IPS DF 6.9 (cell line): Measurements from ENCODE around the gene PSME1.

ENCODE experiments used
- DNase-seq: peaks from one replicate; pipeline ENCODE4 v3.0.0-alpha.2; 2013; ENCODE audit warnings: low read depth, low spot score
- H3K27ac ChIP-seq: one replicate; pipeline ENCODE4 v1.5.1; 2013; ENCODE audit warnings: low read length, control low read depth
- H3K27me3 ChIP-seq: 2 replicates; pipeline ENCODE4 v1.6.1; 2013; ENCODE audit warnings: mild to moderate bottlenecking, low read length; ENCODE audit not compliant: control insufficient read depth, insufficient read depth
- H3K36me3 ChIP-seq: 2 replicates; pipeline ENCODE4 v1.6.1; 2013; ENCODE audit warnings: low read length; ENCODE audit not compliant: control insufficient read depth, insufficient read depth
- H3K4me1 ChIP-seq: 2 replicates; pipeline ENCODE4 v1.6.1; 2013; ENCODE audit warnings: low read length; ENCODE audit not compliant: control insufficient read depth, insufficient read depth
- H3K4me3 ChIP-seq: 2 replicates; pipeline ENCODE4 v1.5.1; 2013; ENCODE audit warnings: mild to moderate bottlenecking, low read length
- H3K9me3 ChIP-seq: 2 replicates; pipeline ENCODE4 v1.6.1; 2013; ENCODE audit warnings: low read length, inconsistent platforms; ENCODE audit not compliant: control insufficient read depth, insufficient read depth
- WGBS: extraction: QIAGEN DNeasy Blood & Tissue Kit; methylation state at CpG from one replicate; pipeline ENCODE4 v1.1.7; 2013; ENCODE audit warnings: mixed read lengths, missing lambda C conversion rate; ENCODE audit not compliant: insufficient read length, insufficient coverage; 5-methylcytosine and 5-hydroxymethylcytosine counted together

PSME1 gene

DNA sequence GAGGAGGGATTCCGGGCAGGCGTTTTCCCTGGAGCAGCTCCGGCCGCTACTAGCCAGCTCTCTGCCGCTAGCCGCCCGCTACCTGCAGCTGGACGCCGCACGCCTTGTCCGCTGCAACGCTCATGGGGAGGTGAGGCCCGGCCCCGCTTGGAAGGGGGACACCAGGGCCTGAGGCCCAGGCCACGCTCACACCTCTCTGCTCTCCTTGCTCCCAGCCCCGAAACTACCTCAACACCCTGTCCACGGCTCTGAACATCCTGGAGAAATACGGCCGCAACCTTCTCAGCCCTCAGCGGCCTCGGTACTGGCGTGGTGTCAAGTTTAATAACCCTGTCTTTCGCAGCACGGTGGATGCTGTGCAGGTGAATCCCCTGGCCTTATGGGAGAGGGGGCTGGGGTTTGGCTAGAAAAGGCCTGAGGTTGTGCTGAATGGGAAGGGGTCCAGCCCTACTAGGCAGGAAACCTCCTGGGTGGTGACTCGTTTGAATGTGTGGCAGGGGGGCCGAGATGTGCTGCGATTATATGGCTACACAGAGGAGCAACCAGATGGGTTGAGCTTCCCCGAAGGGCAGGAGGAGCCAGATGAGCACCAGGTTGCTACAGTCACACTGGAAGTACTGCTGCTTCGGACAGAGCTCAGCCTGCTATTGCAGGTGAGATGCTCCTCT lies 11.9 kb downstream of the PSME1 start:
- no peak for DNase-seq
- H3K9me3 ChIP-seq: no peaks in the 10 kb centered on the region
- no CpG with 5 or more reads among the region's 29 CpGs for WGBS
- peaks cover 26% of the 10 kb centered on the region for H3K36me3 ChIP-seq
- peaks cover 1% of the 10 kb centered on the region; the same call in 1 of the 2 replicates for H3K4me1 ChIP-seq
- peak overlapping the region; percentile 90 for H3K4me3 ChIP-seq
- H3K27me3 ChIP-seq: no peaks in the 10 kb centered on the region
- H3K27ac ChIP-seq: no peak overlapping the region

- Histone ChIP-seq H3K9me3 (no peaks in the 10 kb centered on the region), H3K36me3 (peaks cover 26% of the 10 kb centered on the region), H3K4me3 (no peak overlapping the region), H3K27ac (no peak overlapping the region), H3K27me3 (no peaks in the 10 kb centered on the region), H3K4me1 (peaks cover 1% of the 10 kb centered on the region; the same call in 1 of the 2 replicates)
- WGBS: no CpG with 5 or more reads among the region's 3 CpGs
- DNase-seq: no peak
Observed at GRCh38 chr14:24149302-24149969, 13.4 kb downstream of the PSME1 start.

DNA sequence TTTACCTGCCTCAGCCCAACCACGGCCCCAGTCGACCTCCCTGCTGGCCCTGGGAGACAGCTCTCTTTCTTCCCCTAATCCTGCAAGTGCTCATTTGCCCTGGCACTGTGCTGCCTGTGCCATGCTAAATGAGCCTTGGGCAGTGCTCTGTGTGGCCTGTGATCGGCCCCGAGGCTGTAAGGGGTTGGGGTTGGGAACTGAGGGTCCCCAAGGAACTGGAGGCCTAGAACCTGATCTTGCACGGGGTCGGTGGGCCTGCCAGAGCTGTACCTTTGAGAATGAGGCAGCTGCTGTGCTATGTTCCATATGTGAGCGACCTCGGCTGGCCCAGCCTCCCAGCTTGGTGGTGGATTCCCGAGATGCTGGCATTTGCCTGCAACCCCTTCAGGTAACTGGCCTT lies 14.1 kb downstream of the PSME1 start:
- no CpG with 5 or more reads among the region's 9 CpGs for WGBS
- H3K27ac ChIP-seq: no peak overlapping the region
- H3K36me3 ChIP-seq: peaks cover 30% of the 10 kb centered on the region
- H3K27me3 ChIP-seq: no peaks in the 10 kb centered on the region
- H3K4me1 ChIP-seq: peaks cover 1% of the 10 kb centered on the region; the same call in 1 of the 2 replicates
- no peaks in the 10 kb centered on the region for H3K9me3 ChIP-seq
- DNase-seq: no peak
- no peak overlapping the region for H3K4me3 ChIP-seq

DNA sequence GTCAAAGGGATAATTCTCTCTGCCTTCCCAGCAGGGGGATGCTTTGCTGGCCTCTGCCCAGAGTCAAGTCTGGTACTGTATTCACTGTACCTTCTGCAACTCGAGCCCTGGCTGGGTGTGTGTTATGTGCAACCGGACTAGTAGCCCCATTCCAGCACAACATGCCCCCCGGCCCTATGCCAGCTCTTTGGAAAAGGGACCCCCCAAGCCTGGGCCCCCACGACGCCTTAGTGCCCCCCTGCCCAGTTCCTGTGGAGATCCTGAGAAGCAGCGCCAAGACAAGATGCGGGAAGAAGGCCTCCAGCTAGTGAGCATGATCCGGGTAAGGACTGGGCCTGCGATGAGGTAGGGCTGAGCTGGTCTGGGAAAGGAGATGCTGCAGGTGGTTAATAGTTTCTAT lies 14.6 kb downstream of the PSME1 start:
- DNase-seq: no peak
- no peaks in the 10 kb centered on the region for H3K9me3 ChIP-seq
- peaks cover 35% of the 10 kb centered on the region for H3K36me3 ChIP-seq
- WGBS: no CpG with 5 or more reads among the region's 9 CpGs
- H3K27ac ChIP-seq: no peak overlapping the region
- no peak overlapping the region for H3K4me3 ChIP-seq
- H3K27me3 ChIP-seq: no peaks in the 10 kb centered on the region
- H3K4me1 ChIP-seq: peaks cover 1% of the 10 kb centered on the region; the same call in 1 of the 2 replicates

- H3K4me1 ChIP-seq: peaks cover 1% of the 10 kb centered on the region; the same call in 1 of the 2 replicates
- no peak for DNase-seq
- H3K9me3 ChIP-seq: no peaks in the 10 kb centered on the region
- no peak overlapping the region for H3K4me3 ChIP-seq
- H3K27me3 ChIP-seq: no peaks in the 10 kb centered on the region
- no peak overlapping the region for H3K27ac ChIP-seq
- H3K36me3 ChIP-seq: peaks cover 36% of the 10 kb centered on the region
- WGBS: no CpG with 5 or more reads among the region's 9 CpGs
Observed at GRCh38 chr14:24150993-24151392, 15.0 kb downstream of the PSME1 start.

DNA sequence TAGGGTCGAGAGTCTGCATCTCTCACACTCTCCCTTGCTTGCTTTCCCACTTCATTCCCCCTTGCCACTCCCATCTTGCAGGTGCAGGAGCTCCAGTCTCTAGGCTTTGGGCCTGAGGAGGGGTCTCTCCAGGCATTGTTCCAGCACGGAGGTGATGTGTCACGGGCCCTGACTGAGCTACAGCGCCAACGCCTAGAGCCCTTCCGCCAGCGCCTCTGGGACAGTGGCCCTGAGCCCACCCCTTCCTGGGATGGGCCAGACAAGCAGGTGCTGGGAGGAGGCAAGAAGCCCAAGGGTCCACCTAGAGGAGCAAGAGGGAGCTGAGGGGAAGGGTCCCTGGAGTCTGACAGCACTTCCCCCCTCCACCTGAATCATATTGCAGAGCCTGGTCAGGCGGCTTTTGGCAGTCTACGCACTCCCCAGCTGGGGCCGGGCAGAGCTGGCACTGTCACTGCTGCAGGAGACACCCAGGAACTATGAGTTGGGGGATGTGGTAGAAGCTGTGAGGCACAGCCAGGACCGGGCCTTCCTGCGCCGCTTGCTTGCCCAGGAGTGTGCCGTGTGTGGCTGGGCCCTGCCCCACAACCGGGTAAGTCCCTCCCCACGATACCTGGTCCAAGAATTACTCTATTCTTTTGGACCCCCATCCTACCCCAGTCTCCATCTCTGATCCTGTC lies 15.5 kb downstream of the PSME1 start:
- Histone ChIP-seq H3K9me3 (no peaks in the 10 kb centered on the region), H3K4me1 (peaks cover 1% of the 10 kb centered on the region; the same call in 1 of the 2 replicates), H3K27me3 (no peaks in the 10 kb centered on the region), H3K36me3 (peaks cover 36% of the 10 kb centered on the region), H3K27ac (no peak overlapping the region), H3K4me3 (no peak overlapping the region)
- DNase-seq: no peak
- no CpG with 5 or more reads among the region's 16 CpGs for WGBS

- Histone ChIP-seq H3K4me1 (no peaks in the 10 kb centered on the region), H3K9me3 (no peaks in the 10 kb centered on the region), H3K36me3 (peaks cover 44% of the 10 kb centered on the region), H3K27me3 (no peaks in the 10 kb centered on the region), H3K4me3 (no peak overlapping the region), H3K27ac (no peak overlapping the region)
- WGBS: no CpG with 5 or more reads among the region's 10 CpGs
- no peak for DNase-seq
Observed at GRCh38 chr14:24155100-24155499, 19.1 kb downstream of the PSME1 start.

DNA sequence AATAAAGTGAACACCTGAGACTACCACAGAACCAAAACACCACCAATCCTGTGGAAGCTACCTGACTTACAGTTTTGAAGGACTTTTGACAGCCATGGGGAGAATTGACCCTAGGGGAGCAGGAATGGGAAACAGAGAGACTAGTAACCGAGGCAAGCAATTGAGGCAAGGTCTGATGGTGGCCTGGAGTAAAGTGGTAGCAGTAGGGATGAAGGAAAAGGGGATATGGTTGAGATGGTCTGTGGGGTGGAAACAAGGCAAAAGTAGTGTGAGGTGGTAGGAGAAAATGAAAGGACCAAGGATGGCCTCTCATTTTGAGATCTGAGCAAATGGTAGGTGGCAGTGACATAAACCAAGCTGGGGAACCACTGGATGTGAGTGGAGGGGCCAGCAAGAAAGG lies 20.8 kb downstream of the PSME1 start:
- DNase-seq: no peak
- no peaks in the 10 kb centered on the region for H3K27me3 ChIP-seq
- H3K4me3 ChIP-seq: no peak overlapping the region
- H3K4me1 ChIP-seq: no peaks in the 10 kb centered on the region
- no peak overlapping the region for H3K27ac ChIP-seq
- peaks cover 29% of the 10 kb centered on the region for H3K36me3 ChIP-seq
- no CpG with 5 or more reads among the region's 1 CpG for WGBS
- H3K9me3 ChIP-seq: no peaks in the 10 kb centered on the region

- peaks cover 29% of the 10 kb centered on the region for H3K36me3 ChIP-seq
- no peak for DNase-seq
Observed at GRCh38 chr14:24157331-24157730, 21.3 kb downstream of the PSME1 start.

GRCh38 chr14:24159777-24160498 lies 23.9 kb downstream of the PSME1 start:
- no CpG with 5 or more reads among the region's 11 CpGs for WGBS
- Histone ChIP-seq H3K27me3 (no peaks in the 10 kb centered on the region), H3K36me3 (peaks cover 37% of the 10 kb centered on the region), H3K9me3 (no peaks in the 10 kb centered on the region), H3K27ac (no peak overlapping the region), H3K4me3 (no peak overlapping the region), H3K4me1 (no peaks in the 10 kb centered on the region)
- DNase-seq: no peak

More at GRCh38 chr14:24157331-24157730, 21.3 kb downstream of the PSME1 start:
- Histone ChIP-seq H3K27ac (no peak overlapping the region), H3K4me3 (no peak overlapping the region), H3K4me1 (no peaks in the 10 kb centered on the region), H3K27me3 (no peaks in the 10 kb centered on the region), H3K9me3 (no peaks in the 10 kb centered on the region)
- no CpG with 5 or more reads among the region's 12 CpGs for WGBS
